ENCODE measurements around the gene MRFAP1L1.
A peak's percentile ranks its signal among the peaks of the same experiment; 100 is the strongest.

MRFAP1L1 gene

DNA sequence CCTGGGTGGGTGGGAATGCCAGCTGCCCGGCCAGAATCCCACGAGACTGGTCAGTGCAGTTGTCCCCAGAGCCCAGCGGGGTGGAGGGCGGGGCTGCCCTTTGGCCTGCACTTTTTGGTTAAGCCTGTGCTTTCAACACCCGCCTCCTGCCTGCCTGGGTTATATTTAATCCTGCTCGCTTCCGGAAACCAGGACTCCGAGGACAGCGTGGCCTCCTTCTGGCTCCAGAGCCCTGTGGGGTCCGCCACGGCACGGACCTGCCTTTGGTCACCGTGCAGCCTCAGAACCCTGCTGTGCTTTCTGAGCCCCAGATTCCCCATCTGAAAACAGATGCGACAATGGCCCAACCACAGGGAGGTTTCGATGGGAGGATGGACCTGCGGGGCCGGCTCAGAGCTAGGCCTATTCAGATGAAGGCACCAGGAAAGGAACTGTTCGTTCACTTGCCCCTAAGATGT, 43.5 kb upstream of the MRFAP1L1 start:
- DNase-seq, result no peak
- Histone ChIP-seq H3K27me3 (ENCODE audit: insufficient read depth, low read depth, severe bottlenecking) (no peaks in the 10 kb centered on the region), H3K4me3 (ENCODE audit: low read depth, low read length) (no peak overlapping the region), H3K9me3 (ENCODE audit: severe bottlenecking) (no peaks in the 10 kb centered on the region), H3K36me3 (no peaks in the 10 kb centered on the region), H3K27ac (no peak overlapping the region)
- TF ChIP-seq CTCF (IDR thresholded peaks at IDR 0.05; ENCODE audit: low read depth, low read length), result no peak

GRCh38 chr4:6752486-6752829, 42.8 kb upstream of the MRFAP1L1 start:
- H3K9me3 ChIP-seq (ENCODE audit: severe bottlenecking), result no peaks in the 10 kb centered on the region
- H3K36me3 ChIP-seq, result no peaks in the 10 kb centered on the region
- no peak for DNase-seq
- TF ChIP-seq CTCF (IDR thresholded peaks at IDR 0.05; ENCODE audit: low read depth, low read length), result no peak
- no peak overlapping the region for H3K27ac ChIP-seq
- H3K4me3 ChIP-seq (ENCODE audit: low read depth, low read length), result no peak overlapping the region
- H3K27me3 ChIP-seq (ENCODE audit: insufficient read depth, low read depth, severe bottlenecking), result no peaks in the 10 kb centered on the region

GRCh38 chr4:6751611-6752485, 42.2 kb upstream of the MRFAP1L1 start:
- no peaks in the 10 kb centered on the region for H3K36me3 ChIP-seq
- no peak for TF ChIP-seq CTCF (IDR thresholded peaks at IDR 0.05; ENCODE audit: low read depth, low read length)
- no peak overlapping the region for H3K4me3 ChIP-seq (ENCODE audit: low read depth, low read length)
- DNase-seq, result peak; percentile 44
- H3K9me3 ChIP-seq (ENCODE audit: severe bottlenecking), result no peaks in the 10 kb centered on the region
- no peak overlapping the region for H3K27ac ChIP-seq
- no peaks in the 10 kb centered on the region for H3K27me3 ChIP-seq (ENCODE audit: insufficient read depth, low read depth, severe bottlenecking)

GRCh38 chr4:6750286-6751221, 40.9 kb upstream of the MRFAP1L1 start:
- H3K36me3 ChIP-seq, result no peaks in the 10 kb centered on the region
- no peak for TF ChIP-seq CTCF (IDR thresholded peaks at IDR 0.05; ENCODE audit: low read depth, low read length)
- DNase-seq, result no peak
- H3K9me3 ChIP-seq (ENCODE audit: severe bottlenecking), result no peaks in the 10 kb centered on the region
- no peaks in the 10 kb centered on the region for H3K27me3 ChIP-seq (ENCODE audit: insufficient read depth, low read depth, severe bottlenecking)
- H3K4me3 ChIP-seq (ENCODE audit: low read depth, low read length), result no peak overlapping the region
- H3K27ac ChIP-seq, result no peak overlapping the region; the same call in 1 of the 2 replicates

GRCh38 chr4:6749340-6750171, 39.9 kb upstream of the MRFAP1L1 start:
- no peak for DNase-seq

More at GRCh38 chr4:6749340-6750171, 39.9 kb upstream of the MRFAP1L1 start:
- Histone ChIP-seq H3K27ac (no peak overlapping the region), H3K4me3 (ENCODE audit: low read depth, low read length) (no peak overlapping the region), H3K9me3 (ENCODE audit: severe bottlenecking) (no peaks in the 10 kb centered on the region), H3K27me3 (ENCODE audit: insufficient read depth, low read depth, severe bottlenecking) (no peaks in the 10 kb centered on the region), H3K36me3 (no peaks in the 10 kb centered on the region)
- no peak for TF ChIP-seq CTCF (IDR thresholded peaks at IDR 0.05; ENCODE audit: low read depth, low read length)
